ENCODE data around the gene GAL3ST3. TPM values are rescaled to one million over a fixed set of nuclear protein-coding genes. Genes with fewer than 3 reads are reported as not detected.

Gene GAL3ST3
- total and polyA plus RNA-seq, 2 experiments from 2014 or later: 15.6 to 63.4 TPM

- no peak for ATAC-seq
These were observed 44.8 kb downstream of the GAL3ST3 start for GRCh38 chr11:66004186-66004585.

More at GRCh38 chr11:66004186-66004585, 44.8 kb downstream of the GAL3ST3 start:
- Mint-ChIP-seq H3K27ac (no peak overlapping the region), H3K27me3 (ENCODE audit: insufficient read depth, low read depth, poor library complexity) (peaks cover 13% of the 10 kb centered on the region), H3K36me3 (ENCODE audit: low read depth) (peaks cover 52% of the 10 kb centered on the region), H3K4me3 (peak overlapping the region; percentile 56), H3K9me3 (no peaks in the 10 kb centered on the region), H3K4me1 (peaks cover 26% of the 10 kb centered on the region)
- Histone ChIP-seq H3F3A (replicated peaks; ENCODE audit: low read depth) (peaks cover 18% of the 10 kb centered on the region; the same call in 1 of the 2 replicates), H4K20me1 (replicated peaks; ENCODE audit: insufficient read depth) (peaks cover 7% of the 10 kb centered on the region; the same call in 1 of the 2 replicates), H3K27ac (ENCODE audit: low read depth) (no peak overlapping the region), H3K4me2 (no peak overlapping the region), H3K9me2 (ENCODE audit: insufficient read depth) (no peaks in the 10 kb centered on the region), H3K4me1 (ENCODE audit: insufficient read depth) (peaks cover 17% of the 10 kb centered on the region; the same call in 1 of the 2 replicates), H3K36me3 (ENCODE audit: insufficient read depth) (peaks cover 17% of the 10 kb centered on the region), H2AFZ (no peak overlapping the region), H3K79me2 (replicated peaks; ENCODE audit: insufficient read depth) (peaks cover 39% of the 10 kb centered on the region), H3K27me3 (ENCODE audit: insufficient read depth) (no peaks in the 10 kb centered on the region), H3K4me3 (no peak overlapping the region)
- no peak for DNase-seq (ENCODE audit: low spot score)
- TF ChIP-seq CTCF (conservative IDR thresholded peaks at IDR 0.05; ENCODE audit: low read depth in 2 of 2) (no peak), ZNF462 (CRISPR knock-in tag; IDR thresholded peaks at IDR 0.05) (no peak), CREB1 (CRISPR knock-in tag; IDR thresholded peaks at IDR 0.05; ENCODE audit: low read depth) (no peak), STAT1 (IDR thresholded peaks at IDR 0.05; ENCODE audit: unreplicated experiment) (no peak), JUNB (IDR thresholded peaks at IDR 0.05; ENCODE audit: unreplicated experiment) (no peak)
- TF ChIP-seq, protein P1, sequence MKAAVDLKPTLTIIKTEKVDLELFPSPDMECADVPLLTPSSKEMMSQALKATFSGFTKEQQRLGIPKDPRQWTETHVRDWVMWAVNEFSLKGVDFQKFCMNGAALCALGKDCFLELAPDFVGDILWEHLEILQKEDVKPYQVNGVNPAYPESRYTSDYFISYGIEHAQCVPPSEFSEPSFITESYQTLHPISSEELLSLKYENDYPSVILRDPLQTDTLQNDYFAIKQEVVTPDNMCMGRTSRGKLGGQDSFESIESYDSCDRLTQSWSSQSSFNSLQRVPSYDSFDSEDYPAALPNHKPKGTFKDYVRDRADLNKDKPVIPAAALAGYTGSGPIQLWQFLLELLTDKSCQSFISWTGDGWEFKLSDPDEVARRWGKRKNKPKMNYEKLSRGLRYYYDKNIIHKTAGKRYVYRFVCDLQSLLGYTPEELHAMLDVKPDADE (IDR thresholded peaks at IDR 0.05): no peak
